ENCODE measurements around the gene C14orf132.

- TF ChIP-seq, protein P1, sequence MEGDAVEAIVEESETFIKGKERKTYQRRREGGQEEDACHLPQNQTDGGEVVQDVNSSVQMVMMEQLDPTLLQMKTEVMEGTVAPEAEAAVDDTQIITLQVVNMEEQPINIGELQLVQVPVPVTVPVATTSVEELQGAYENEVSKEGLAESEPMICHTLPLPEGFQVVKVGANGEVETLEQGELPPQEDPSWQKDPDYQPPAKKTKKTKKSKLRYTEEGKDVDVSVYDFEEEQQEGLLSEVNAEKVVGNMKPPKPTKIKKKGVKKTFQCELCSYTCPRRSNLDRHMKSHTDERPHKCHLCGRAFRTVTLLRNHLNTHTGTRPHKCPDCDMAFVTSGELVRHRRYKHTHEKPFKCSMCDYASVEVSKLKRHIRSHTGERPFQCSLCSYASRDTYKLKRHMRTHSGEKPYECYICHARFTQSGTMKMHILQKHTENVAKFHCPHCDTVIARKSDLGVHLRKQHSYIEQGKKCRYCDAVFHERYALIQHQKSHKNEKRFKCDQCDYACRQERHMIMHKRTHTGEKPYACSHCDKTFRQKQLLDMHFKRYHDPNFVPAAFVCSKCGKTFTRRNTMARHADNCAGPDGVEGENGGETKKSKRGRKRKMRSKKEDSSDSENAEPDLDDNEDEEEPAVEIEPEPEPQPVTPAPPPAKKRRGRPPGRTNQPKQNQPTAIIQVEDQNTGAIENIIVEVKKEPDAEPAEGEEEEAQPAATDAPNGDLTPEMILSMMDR (IDR thresholded peaks at IDR 0.05; ENCODE audit: borderline replicate concordance, extremely low read depth, low read length, poor library complexity, severe bottlenecking), result no peak
- TF ChIP-seq EZH2 (IDR thresholded peaks at IDR 0.05; ENCODE audit: borderline replicate concordance, low read depth, low read length, severe bottlenecking), result no peak
These were observed 1.1 kb upstream of the C14orf132 start for GRCh38 chr14:96037891-96038557.
